ENCODE measurements around the gene SEC11C. TPM values are rescaled to one million over a fixed set of nuclear protein-coding genes. Genes with fewer than 3 reads are reported as not detected.

Gene SEC11C
- total RNA-seq, 2 experiments from 2014 or later: 45.7 to 48.8 TPM

GRCh38 chr18:59124370-59124704, 15.3 kb upstream of the SEC11C start:
- ATAC-seq: no peak
- CTCF ChIA-PET: interaction anchor here (2.0 kb wide), 1 partner anchor 40 kb away, joined by 6 read pairs; no protein-coding TSS in a partner anchor
- TF ChIP-seq CTCF (IDR thresholded peaks at IDR 0.05): no peak
- Mint-ChIP-seq H3K9me3 (no peaks in the 10 kb centered on the region), H3K36me3 (ENCODE audit: low read depth) (no peaks in the 10 kb centered on the region), H3K27me3 (peaks cover 31% of the 10 kb centered on the region), H3K4me3 (no peak overlapping the region), H3K27ac (no peak overlapping the region), H3K4me1 (ENCODE audit: low read depth) (no peaks in the 10 kb centered on the region)
- POLR2A ChIA-PET: no interaction called here
- intact Hi-C loops (cut with micrococcal nuclease): no loop called here
- DNase-seq: no peak

- POLR2A ChIA-PET: no interaction called here
These were observed 12.6 kb upstream of the SEC11C start for GRCh38 chr18:59127047-59127446.

GRCh38 chr18:59129951-59130703, 9.6 kb upstream of the SEC11C start:
- ChIA-PET POLR2A (interaction anchor here (1.1 kb wide), 1 partner anchor 9 kb away, joined by 3 read pairs; no protein-coding TSS in a partner anchor), CTCF (interaction anchor here (0.7 to 1.2 kb wide), 3 partner anchors 9 to 119 kb away, joined by 3 read pairs; partner anchors contain the start of gene SEC11C)
- intact Hi-C loops (cut with micrococcal nuclease): no loop called here
- no peaks in the 10 kb centered on the region for H3K4me1 Mint-ChIP-seq (ENCODE audit: low read depth)
- H3K27me3 Mint-ChIP-seq: peaks cover 40% of the 10 kb centered on the region
- DNase-seq (no peak), ATAC-seq (no peak)
- no peak overlapping the region for H3K4me3 Mint-ChIP-seq
- no peak overlapping the region for H3K27ac Mint-ChIP-seq
- no peaks in the 10 kb centered on the region for H3K9me3 Mint-ChIP-seq
- no peaks in the 10 kb centered on the region for H3K36me3 Mint-ChIP-seq (ENCODE audit: low read depth)
- no peak for TF ChIP-seq CTCF (IDR thresholded peaks at IDR 0.05)

More at GRCh38 chr18:59127047-59127446, 12.6 kb upstream of the SEC11C start:
- Mint-ChIP-seq H3K4me3 (no peak overlapping the region), H3K27ac (no peak overlapping the region), H3K9me3 (no peaks in the 10 kb centered on the region), H3K36me3 (ENCODE audit: low read depth) (no peaks in the 10 kb centered on the region), H3K4me1 (ENCODE audit: low read depth) (no peaks in the 10 kb centered on the region), H3K27me3 (peaks cover 27% of the 10 kb centered on the region)
- ATAC-seq (no peak), DNase-seq (no peak)
- CTCF ChIA-PET: interaction anchor here (1.2 to 1.5 kb wide), 2 partner anchors 122 to 276 kb away, joined by 3 to 4 read pairs; no protein-coding TSS in a partner anchor
- TF ChIP-seq CTCF (IDR thresholded peaks at IDR 0.05): no peak
- intact Hi-C loops (cut with micrococcal nuclease): no loop called here

GRCh38 chr18:59132810-59133465, 6.7 kb upstream of the SEC11C start:
- ChIA-PET CTCF (no interaction called here), POLR2A (interaction anchor here (1.2 kb wide), 1 partner anchor 9 kb away, joined by 4 read pairs; no protein-coding TSS in a partner anchor)
- no peak for ATAC-seq
- H3K27me3 Mint-ChIP-seq: peaks cover 34% of the 10 kb centered on the region
- DNase-seq: no peak
- no peak overlapping the region for H3K4me3 Mint-ChIP-seq
- H3K9me3 Mint-ChIP-seq: no peaks in the 10 kb centered on the region
- intact Hi-C loops (cut with micrococcal nuclease): no loop called here
- no peaks in the 10 kb centered on the region for H3K36me3 Mint-ChIP-seq (ENCODE audit: low read depth)
- no peak for TF ChIP-seq CTCF (IDR thresholded peaks at IDR 0.05)
- no peaks in the 10 kb centered on the region for H3K4me1 Mint-ChIP-seq (ENCODE audit: low read depth)
- no peak overlapping the region for H3K27ac Mint-ChIP-seq

GRCh38 chr18:59139291-59139614, 431 bp upstream of the SEC11C start:
- Mint-ChIP-seq H3K27ac (peak overlapping the region; percentile 98), H3K4me3 (peak overlapping the region; percentile 94), H3K27me3 (peaks cover 9% of the 10 kb centered on the region), H3K9me3 (no peaks in the 10 kb centered on the region), H3K4me1 (ENCODE audit: low read depth) (peaks cover 37% of the 10 kb centered on the region), H3K36me3 (ENCODE audit: low read depth) (peaks cover 3% of the 10 kb centered on the region)
- DNase-seq (peak; percentile 95), ATAC-seq (peak; percentile 92)
- ChIA-PET POLR2A (interaction anchor here (1.4 kb wide), 1 partner anchor 9 kb away, joined by 3 read pairs; no protein-coding TSS in a partner anchor), CTCF (interaction anchor here (1.1 to 1.3 kb wide), 2 partner anchors 10 to 11 kb away, joined by 3 read pairs; no protein-coding TSS in a partner anchor)
- intact Hi-C loops (cut with micrococcal nuclease): no loop called here
- no peak for TF ChIP-seq CTCF (IDR thresholded peaks at IDR 0.05)
